ENCODE data around the gene RLBP1. TPM values are rescaled to one million over a fixed set of nuclear protein-coding genes. Genes with fewer than 3 reads are reported as not detected.

Gene RLBP1
- total and polyA plus RNA-seq, 10 of the 15 experiments (the other 5 are each of a cell fraction or from before 2014, with no cell fraction given), result 0.06 TPM; not detected in 9

DNA sequence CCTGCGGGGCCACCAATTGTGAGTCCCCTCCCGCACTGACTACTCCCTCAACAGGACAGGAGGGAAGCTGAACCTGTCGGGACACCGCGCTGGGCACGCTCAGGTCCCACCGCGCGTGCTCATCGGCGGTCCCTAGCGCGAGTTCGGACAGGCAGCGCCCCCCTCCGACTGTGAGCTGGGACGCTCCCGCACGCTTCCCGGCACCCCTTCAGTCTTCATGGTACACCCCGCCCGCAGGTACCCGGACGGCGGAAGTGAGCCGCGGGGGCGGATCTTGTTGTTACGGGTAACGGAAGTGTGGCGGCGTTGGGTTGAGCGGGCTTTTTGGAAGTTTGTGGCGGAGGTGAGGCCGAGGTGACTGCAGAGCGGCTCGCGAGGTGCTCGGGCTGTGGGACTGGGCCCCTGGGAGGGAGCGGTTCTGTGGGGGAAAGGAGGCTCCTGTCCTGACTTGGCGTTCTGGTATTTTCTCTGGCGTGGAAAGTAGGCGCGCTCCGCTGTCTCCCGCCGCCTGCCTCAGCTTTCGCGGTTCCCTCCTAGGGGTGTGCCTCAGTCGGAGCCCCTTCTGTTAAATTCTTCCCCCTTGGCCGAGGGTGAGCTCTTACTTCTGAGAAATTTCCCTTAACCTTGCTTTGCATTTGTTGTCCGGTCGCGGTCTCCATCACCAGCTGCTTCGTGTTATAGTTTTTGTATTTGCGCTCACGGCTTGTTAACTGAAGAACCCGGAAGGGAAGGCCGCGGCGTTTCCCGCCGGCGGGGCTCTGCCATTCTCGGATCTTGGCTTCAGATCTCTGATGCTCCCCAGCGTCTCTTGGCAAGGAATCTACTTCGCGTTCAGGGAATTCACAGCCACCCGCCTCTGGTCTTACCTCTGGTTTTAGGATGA lies 22.6 kb upstream of the RLBP1 start, which contains the start of gene FANCI (continued):
- TF ChIP-seq RCOR1 (conservative IDR thresholded peaks at IDR 0.05; ENCODE audit: low read depth, low read length), result no peak
- no peak for TF ChIP-seq MTA2 (IDR thresholded peaks at IDR 0.05; ENCODE audit: low read depth)
- no peak for TF ChIP-seq PAX5 (IDR thresholded peaks at IDR 0.05; ENCODE audit: borderline replicate concordance, low read depth, low read length)
- no peak for TF ChIP-seq ZBED1 (IDR thresholded peaks at IDR 0.05; ENCODE audit: borderline replicate concordance)
- peak; percentile 53; the same call in 1 of the 2 replicates for TF ChIP-seq HCFC1 (IDR thresholded peaks at IDR 0.05; ENCODE audit: low read length)
- TF ChIP-seq, protein P1, sequence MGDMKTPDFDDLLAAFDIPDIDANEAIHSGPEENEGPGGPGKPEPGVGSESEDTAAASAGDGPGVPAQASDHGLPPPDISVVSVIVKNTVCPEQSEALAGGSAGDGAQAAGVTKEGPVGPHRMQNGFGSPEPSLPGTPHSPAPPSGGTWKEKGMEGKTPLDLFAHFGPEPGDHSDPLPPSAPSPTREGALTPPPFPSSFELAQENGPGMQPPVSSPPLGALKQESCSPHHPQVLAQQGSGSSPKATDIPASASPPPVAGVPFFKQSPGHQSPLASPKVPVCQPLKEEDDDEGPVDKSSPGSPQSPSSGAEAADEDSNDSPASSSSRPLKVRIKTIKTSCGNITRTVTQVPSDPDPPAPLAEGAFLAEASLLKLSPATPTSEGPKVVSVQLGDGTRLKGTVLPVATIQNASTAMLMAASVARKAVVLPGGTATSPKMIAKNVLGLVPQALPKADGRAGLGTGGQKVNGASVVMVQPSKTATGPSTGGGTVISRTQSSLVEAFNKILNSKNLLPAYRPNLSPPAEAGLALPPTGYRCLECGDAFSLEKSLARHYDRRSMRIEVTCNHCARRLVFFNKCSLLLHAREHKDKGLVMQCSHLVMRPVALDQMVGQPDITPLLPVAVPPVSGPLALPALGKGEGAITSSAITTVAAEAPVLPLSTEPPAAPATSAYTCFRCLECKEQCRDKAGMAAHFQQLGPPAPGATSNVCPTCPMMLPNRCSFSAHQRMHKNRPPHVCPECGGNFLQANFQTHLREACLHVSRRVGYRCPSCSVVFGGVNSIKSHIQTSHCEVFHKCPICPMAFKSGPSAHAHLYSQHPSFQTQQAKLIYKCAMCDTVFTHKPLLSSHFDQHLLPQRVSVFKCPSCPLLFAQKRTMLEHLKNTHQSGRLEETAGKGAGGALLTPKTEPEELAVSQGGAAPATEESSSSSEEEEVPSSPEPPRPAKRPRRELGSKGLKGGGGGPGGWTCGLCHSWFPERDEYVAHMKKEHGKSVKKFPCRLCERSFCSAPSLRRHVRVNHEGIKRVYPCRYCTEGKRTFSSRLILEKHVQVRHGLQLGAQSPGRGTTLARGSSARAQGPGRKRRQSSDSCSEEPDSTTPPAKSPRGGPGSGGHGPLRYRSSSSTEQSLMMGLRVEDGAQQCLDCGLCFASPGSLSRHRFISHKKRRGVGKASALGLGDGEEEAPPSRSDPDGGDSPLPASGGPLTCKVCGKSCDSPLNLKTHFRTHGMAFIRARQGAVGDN (IDR thresholded peaks at IDR 0.05), result 0 out of 2 replicates have a peak, but pooled peaks have one; percentile 48
- TF ChIP-seq MYC (IDR thresholded peaks at IDR 0.05; ENCODE audit: insufficient read depth, insufficient read length, insufficient replicate concordance, low read length, severe bottlenecking), result no peak
- TF ChIP-seq MTA3 (IDR thresholded peaks at IDR 0.05; ENCODE audit: borderline replicate concordance, low read length), result no peak
- TF ChIP-seq KLF5 (IDR thresholded peaks at IDR 0.05; ENCODE audit: partially characterized antibody), result peak; percentile 98
- peak; percentile 96 for TF ChIP-seq JUND (IDR thresholded peaks at IDR 0.05; ENCODE audit: low read depth, low read length)
- peak; percentile 33; the same call in 1 of the 2 replicates for TF ChIP-seq SMC3 (IDR thresholded peaks at IDR 0.05; ENCODE audit: borderline replicate concordance, low read length)
- TF ChIP-seq NFYB (IDR thresholded peaks at IDR 0.05; ENCODE audit: insufficient read depth, low read depth, low read length), result no peak
- peak; percentile 80 for TF ChIP-seq POLR2A (IDR thresholded peaks at IDR 0.05; ENCODE audit: low read depth, low read length)
- no peak for TF ChIP-seq TARDBP (IDR thresholded peaks at IDR 0.05; ENCODE audit: borderline replicate concordance)
- no peak for TF ChIP-seq ZSCAN29 (IDR thresholded peaks at IDR 0.05)
- peak; percentile 95 for TF ChIP-seq FOXK2 (IDR thresholded peaks at IDR 0.05)
- TF ChIP-seq, protein P2, sequence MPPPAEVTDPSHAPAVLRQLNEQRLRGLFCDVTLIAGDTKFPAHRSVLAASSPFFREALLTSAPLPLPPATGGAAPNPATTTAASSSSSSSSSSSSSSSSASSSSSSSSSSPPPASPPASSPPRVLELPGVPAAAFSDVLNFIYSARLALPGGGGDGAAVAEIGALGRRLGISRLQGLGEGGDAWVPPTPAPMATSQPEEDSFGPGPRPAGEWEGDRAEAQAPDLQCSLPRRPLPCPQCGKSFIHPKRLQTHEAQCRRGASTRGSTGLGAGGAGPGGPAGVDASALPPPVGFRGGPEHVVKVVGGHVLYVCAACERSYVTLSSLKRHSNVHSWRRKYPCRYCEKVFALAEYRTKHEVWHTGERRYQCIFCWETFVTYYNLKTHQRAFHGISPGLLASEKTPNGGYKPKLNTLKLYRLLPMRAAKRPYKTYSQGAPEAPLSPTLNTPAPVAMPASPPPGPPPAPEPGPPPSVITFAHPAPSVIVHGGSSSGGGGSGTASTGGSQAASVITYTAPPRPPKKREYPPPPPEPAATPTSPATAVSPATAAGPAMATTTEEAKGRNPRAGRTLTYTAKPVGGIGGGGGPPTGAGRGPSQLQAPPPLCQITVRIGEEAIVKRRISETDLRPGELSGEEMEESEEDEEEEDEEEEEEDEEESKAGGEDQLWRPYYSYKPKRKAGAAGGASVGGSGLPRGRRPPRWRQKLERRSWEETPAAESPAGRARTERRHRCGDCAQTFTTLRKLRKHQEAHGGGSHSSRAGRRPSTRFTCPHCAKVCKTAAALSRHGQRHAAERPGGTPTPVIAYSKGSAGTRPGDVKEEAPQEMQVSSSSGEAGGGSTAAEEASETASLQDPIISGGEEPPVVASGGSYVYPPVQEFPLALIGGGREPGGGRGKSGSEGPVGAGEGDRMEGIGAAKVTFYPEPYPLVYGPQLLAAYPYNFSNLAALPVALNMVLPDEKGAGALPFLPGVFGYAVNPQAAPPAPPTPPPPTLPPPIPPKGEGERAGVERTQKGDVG (CRISPR knock-in tag; IDR thresholded peaks at IDR 0.05), result no peak
- no peak for TF ChIP-seq RAD51 (IDR thresholded peaks at IDR 0.05)
- TF ChIP-seq NFXL1 (IDR thresholded peaks at IDR 0.05; ENCODE audit: borderline replicate concordance), result no peak
- TF ChIP-seq RUNX3 (IDR thresholded peaks at IDR 0.05; ENCODE audit: low read length), result 0 out of 2 replicates have a peak, but pooled peaks have one; percentile 5
- TF ChIP-seq ZNF622 (IDR thresholded peaks at IDR 0.05), result no peak
- TF ChIP-seq TCF7 (IDR thresholded peaks at IDR 0.05; ENCODE audit: borderline replicate concordance), result no peak
- TF ChIP-seq, protein P3, sequence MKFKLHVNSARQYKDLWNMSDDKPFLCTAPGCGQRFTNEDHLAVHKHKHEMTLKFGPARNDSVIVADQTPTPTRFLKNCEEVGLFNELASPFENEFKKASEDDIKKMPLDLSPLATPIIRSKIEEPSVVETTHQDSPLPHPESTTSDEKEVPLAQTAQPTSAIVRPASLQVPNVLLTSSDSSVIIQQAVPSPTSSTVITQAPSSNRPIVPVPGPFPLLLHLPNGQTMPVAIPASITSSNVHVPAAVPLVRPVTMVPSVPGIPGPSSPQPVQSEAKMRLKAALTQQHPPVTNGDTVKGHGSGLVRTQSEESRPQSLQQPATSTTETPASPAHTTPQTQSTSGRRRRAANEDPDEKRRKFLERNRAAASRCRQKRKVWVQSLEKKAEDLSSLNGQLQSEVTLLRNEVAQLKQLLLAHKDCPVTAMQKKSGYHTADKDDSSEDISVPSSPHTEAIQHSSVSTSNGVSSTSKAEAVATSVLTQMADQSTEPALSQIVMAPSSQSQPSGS (IDR thresholded peaks at IDR 0.05; ENCODE audit: low read length), result no peak
- TF ChIP-seq CREB1 (IDR thresholded peaks at IDR 0.05; ENCODE audit: low read depth), result peak; percentile 48
